CD4-positive, alpha-beta T cell treated with Interleukin-17A for 4 hours (primary cell): ENCODE data around the gene NSG1.

Experiments used
- DNase-seq: peaks from one replicate; pipeline ENCODE4 v3.0.0-alpha.2; 2020; ENCODE audit warnings: mixed read lengths

Gene NSG1, protein sequence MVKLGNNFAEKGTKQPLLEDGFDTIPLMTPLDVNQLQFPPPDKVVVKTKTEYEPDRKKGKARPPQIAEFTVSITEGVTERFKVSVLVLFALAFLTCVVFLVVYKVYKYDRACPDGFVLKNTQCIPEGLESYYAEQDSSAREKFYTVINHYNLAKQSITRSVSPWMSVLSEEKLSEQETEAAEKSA

DNA sequence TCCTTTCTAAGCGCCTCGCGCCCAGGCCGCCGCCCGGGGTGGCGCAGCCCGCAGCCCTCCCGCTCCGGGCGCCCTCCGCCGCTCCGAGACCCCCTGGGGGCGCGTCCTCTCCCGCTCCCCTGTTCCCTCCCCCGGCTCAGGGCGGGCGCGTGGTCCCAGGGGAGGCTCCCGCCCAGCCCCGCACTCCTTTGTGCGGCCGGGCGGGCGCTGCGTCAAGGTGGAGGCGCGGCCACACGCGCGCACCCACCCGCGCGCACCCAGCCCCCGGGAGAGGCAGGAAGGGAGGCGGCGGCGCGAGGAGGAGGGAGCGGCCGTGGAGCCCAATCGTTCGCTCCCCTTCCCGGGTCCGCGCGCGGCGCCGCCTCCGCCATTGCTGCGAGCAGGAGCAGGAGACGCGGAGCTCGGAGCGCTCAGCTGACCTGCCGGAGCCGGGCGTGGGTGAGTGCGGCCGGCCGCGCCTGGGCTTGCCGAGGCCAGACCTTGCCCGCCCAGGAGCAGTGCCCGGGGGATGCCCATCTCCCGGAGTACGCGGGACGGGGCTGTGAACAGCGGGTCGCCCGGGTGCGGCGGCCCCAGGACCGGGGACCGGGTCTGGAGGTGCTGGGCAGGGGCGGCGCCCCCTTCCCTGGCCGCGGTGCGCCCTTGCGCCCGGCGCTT lies at the start of gene NSG1:
Gene NSG1, plus strand, starts transcription at position 367 of the 657 bp plus-strand sequence. CDS start 528 bp downstream, outside the sequence.
- DNase-seq: peak; percentile 69

DNA sequence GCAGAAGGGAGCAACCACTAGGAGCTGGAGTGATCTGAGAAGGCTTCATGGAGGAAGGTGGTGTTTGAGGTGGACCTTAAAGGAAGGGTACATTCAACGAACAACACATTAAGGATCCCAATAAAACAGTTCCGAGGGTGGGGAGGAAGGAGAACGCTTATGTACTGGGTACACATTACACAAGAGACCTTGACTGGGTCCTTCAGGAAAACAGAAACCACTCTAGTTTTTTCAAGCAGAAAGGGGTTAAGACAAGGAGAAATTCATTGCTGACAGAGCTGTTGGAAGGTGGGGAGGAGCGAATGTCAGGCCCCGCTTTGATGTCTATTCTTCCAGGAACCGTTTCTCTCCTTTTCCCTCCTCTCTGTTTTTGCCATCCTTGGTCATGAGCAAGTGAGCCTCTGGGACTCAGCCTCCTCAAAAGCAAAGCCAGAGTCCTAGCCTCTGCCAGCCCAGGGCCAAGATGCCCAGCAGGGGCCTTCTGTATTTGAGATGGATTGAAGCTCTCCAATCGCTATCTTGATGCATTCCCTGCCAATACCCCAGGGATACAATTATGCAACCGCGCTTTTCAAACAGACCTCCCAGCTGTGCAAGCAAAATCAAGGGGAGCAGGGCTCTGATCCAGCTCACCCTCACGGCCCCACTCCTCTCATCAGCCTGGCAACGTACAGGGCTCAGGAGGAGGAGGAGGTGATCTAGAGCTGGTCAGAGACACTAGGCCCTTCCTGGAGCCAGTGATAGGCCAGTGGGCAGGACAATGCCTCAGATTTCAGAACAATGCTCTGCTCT lies 48.5 kb upstream of the NSG1 start:
- no peak for DNase-seq

DNA sequence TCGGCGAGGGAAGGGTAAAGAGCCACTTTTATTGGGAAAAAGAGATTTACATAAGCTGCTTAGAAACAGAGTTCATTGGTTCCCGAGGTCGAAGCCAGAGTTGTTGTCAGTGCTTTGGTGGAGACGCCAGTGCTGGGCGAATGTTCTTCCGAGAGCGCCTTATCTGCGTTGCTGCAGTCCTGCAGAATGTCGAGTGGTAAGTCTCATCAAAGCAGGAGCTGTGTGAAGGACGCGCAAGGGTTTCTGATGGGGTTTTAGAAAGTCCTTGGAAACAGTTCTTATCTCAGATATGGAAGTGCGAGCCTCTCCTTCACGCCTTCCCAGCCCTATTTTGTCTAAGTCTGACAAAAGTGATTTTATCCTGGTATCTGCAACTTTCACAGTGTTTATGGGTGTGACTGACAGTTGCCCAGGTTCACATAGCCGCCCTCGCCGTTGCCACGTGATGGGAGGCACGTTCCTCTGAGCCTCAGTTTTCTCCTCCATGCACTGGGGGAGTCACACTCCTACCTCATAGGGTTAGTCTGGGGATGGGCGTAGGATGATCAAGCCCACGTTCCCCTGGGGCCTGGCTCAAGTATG lies 47.3 kb upstream of the NSG1 start:
- no peak for DNase-seq

DNA sequence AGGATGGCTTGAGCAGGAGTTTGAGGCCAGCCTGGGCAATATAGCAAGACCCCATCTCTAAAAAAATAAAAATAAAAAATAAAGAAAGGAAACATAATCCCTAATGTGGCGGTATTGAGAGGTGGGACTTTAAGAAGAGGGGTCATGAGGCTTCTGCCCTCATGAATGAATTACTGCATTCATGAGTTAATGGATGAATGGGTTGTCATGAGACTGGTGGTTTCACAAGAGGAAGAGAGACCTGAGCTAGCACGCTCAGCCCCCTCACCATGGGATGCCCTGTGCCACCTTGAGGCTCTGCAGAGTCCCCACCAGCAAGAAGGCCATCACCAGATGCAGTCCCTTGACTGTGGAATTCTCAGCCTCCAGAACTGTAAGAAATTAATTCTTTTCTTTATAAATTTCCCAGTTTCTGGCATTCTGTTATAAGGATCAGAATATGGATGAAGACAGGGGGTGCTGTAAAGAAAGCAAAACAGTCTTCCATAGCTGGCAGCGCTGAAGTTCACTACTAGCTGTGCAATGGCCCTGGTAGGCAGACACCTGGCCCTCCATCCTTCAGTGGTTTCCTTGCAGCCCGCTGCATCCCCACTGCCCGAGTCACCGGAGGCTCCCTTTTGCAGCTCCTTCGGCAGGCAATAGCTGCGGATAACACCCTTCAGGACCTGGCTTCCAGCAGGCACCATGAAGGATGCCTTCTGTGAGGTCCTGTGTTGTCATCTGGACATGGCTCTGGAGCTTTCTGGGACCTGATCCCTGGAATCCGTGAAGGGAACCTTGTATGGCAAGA lies 44.8 kb upstream of the NSG1 start:
- DNase-seq: no peak

DNA sequence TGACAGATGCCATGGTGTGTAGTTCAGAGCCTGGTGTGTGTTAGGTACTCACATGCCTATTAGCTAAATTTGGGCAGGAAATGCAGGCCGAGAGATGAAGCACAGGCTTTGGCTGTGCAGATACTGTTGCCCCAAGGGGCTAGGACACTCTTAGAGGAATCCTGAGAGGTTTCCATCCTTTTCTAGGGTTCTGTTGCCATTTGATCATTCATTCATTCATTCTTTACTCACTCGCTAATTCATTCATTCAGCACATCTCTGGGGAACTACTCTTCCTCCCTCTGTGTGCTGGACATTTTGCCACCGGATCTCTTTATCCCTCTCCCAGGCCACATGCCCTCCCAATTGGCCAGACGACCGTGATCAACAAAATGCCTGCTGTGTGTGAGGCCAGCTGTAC lies 43.9 kb upstream of the NSG1 start:
- DNase-seq: no peak

DNA sequence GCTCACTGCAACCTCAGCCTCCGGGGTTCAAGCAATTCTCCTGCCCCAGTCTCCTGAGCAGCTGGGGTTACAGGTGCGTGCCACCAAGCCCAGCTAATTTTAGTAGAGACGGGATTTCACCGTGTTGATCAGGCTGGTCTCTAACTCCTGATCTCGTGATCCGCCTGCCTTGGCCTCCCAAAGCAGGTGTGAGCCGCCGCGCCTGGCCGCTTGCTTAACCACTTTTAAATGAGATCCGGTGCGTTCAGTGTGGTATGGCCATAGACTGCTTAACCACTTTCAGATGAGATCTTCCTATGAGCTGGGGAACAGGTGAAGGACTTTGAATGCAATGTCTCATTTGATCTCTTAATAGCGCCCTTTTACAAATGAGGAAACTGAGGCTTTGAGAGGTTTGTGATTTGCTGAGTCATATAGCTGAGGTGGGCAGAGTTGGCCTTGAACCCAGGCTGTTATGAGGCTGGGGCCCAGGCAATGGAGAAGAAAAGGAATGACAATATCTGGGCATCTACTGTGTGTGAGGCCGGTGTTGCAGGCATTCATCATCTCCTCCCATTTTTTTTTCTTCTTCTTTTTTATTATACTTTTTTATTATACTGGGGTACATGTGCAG lies 41.9 kb upstream of the NSG1 start:
- no peak for DNase-seq

- DNase-seq: no peak
Observed at GRCh38 chr4:4347585-4347984, 39.3 kb upstream of the NSG1 start.

DNA sequence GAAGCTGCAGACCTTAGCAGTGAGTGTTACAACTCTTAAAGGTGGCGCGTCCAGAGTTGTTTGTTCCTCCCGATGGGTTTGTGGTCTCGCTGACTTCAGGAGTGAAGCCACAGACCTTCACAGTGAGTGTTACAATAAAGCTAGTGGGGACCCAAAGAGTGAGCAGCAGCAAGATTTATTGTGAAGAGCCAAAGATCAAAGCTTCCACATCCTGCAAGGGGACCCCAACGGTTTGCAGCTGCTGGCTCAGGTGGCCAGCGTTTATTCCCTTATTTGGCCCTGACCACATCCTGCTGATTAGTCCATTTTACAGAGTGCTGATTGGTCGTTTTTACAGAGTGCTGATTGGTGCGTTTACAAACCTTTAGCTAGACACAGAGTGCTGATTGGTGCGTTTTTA lies 38.3 kb upstream of the NSG1 start:
- DNase-seq: peak; percentile 49

DNA sequence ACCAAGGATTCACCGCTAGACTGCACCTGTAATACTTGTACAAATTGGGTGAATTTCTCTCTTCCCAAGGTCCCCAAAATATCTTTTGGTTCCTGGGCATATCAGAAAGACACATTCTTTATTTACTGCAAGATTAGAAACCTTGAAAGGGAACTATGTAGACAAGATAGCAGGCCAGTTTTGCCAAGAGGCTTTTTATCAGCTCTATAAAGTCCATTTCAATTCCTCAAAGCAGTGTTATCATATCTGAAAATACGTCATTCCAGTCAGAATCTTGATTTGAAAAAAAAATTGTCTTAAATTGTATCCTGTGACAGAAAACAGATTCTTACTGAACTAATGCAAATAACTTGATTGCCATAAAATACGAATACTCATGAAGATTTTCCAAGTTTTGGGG lies 37.0 kb upstream of the NSG1 start:
- no peak for DNase-seq

DNA sequence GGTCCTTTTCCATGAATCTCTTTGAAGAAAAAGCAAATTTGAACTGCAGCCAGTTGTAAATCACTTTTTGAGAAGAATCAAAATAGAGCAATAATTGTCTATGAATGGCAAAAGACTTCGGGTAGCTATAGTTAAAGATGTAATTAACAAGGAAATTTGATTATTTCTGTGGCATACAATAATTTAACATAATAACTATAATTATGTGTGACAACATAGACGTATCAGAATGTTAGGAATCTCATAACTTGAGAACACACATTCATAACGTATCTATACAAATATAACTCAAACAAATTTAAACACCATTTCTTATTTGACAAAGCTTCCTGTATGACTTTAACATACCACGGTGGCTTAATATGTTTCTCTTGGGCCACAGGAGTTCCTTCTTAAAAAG lies 36.0 kb upstream of the NSG1 start:
- DNase-seq: no peak

GRCh38 chr4:4355302-4355701 lies 31.6 kb upstream of the NSG1 start:
- no peak for DNase-seq

DNA sequence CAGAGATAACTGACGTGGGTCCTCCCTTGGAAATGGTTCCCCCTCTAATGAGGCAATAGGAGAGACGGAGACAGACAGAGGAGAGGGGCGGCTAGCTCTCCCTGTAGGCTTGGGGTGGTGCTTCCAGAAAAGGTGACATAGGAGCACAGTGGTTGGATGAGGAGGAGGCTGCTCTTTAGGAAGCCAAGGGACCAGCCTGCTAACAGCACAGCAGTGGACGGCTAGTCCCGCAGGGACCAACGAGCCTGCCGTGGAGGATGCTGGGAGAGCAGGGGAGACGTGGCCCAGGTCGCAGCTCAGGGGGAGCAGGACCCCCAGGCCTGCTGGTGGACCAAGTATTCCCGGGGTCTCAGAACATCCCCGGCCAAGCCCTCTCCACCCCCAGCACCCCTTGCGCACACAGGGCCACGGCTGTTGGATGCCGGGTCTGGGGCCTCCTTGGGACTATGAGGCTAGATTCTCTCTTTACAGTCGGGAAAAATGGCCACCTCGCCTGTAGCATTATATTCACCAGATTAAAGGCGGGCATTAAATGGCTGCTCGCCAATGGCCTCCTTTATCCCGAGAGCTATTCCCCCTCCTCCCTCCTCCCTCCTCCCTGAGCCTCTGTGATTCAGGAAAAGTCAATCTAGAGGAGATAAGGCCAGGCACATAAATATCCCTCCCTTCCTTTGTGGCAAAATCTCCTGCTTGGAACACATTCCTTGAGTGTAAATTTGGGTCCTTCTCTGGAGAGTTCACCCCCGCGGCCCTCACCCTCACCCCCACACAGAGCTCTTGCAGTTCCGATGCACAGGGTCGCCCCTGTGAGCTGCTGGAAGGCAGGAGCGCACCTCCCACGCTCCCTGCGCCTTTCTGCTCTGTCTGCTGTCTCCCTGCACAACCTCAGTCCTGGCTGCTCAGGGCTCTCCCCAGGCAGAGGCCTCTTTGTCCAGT lies 30.5 kb upstream of the NSG1 start:
- no peak for DNase-seq

DNA sequence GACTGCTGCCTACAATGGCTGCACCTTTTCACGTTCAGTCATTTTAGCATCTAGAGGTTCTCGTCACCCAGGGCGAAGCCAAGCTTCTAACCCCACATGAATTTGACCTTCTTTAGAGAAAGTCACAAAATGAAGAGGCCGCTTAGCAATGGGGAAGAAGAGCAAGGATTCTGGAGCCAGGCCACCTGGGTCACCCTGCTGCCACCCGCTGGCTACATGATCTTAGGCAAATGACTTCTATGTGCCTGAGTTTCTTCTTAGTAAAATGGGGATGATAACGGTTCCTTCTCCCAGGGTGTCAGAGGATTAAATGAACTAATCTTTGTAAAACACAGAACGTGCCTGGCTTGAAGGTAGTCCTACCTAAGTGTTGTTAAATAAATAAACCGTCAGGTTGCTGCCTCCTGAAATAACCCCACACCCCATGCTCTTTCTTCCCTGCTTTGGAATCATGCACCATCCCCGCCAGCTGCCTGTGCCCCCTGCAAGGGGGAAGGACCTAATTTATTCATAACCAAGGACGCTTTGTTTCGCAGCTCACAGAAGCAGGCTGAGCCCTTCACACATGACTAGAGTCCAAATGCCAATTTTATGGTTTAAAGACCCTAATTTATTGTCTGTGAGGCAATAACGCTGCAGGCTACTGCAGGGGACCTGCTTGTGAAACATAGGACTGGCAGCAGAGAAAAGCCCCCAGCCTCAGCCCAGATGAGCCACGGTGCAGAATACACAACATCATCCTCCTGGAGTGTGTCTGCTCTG lies 28.6 kb upstream of the NSG1 start:
- DNase-seq: no peak

- DNase-seq: no peak
Observed at GRCh38 chr4:4361883-4362282, 25.0 kb upstream of the NSG1 start.

DNA sequence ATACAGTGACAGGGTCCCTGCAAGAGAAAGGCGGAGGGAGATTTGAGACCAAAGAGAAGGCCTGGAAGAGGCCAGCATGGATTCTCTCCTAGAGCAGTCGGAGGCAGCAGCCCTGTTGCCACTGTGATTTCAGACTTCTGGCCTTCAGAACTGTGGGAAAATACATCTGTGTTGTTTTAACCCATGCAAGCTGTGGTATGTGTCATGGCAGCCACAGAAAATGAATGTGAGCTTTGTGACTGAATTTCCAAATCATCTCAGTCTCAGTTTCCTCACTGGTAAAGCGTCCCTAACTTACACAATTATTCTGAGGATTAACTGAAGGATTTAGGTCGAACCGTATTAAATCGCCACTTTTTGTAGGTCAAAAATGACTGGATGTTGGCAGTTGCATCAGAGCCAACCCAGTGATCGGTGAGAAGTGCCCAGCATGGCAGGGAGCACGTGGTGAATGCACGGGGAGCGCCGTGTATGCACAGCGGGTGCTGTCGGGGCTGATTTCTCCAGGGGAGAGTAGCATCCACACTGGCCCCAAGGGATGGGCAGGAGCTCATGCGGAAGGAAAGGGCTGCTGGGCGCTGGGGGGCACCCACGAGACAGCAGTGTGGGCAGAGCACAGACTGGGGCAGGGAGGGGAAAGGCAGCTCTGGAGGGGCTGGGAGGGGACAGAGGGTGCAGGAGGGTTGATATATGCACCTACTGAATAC lies 23.8 kb upstream of the NSG1 start:
- no peak for DNase-seq

DNA sequence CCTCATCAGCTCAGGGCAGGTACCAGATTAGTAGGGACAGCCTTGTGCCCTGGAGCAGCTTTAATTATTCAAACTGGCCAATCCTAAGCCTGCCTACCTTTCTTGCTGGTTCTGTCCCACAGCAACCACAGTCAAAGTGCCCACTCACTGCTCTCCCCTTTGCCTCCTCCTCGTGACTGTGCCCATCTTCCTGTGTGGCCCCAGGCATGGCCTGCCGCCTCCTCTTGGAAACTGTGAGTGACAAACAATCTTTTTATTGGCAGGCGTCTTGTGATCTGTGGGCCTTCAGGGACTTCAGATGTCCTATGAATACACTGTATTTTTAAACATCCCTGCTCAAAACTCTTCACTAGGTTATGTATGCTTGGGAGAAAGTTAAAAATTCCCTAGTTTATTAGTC lies 22.8 kb upstream of the NSG1 start:
- DNase-seq: no peak

DNA sequence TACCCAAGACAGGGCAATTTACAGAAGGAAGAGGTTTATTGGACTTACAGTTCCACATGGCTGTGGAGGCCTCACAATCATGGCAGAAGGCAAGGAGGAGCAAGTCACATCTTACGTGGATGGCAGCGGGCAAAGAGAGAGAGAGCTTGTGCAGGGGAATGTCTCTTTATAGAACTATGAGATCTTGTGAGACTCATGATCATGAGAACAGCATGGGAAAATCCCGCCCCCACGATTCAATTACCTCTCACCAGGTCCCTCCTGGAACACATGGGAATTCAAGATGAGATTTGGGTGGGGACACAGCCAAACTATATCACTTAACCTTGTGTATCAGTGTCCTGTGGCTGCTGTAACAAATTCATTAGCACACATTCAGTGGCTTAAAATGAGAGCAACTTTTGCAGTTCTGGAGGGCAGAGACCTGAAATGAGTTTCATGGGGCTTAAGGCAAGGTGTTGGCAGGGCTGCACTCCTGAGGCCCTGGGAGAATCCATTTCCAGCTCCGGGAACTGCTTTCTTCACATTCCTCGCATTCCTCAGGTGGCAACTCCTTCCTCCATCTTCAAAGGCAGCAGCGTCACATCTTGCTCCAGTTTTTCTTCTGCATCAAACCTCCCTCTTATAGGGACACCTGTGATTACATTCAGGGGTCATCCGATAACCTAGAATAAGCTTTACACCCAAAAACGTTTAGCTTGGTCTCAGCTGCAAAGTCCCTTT lies 22.3 kb upstream of the NSG1 start:
- no peak for DNase-seq

DNA sequence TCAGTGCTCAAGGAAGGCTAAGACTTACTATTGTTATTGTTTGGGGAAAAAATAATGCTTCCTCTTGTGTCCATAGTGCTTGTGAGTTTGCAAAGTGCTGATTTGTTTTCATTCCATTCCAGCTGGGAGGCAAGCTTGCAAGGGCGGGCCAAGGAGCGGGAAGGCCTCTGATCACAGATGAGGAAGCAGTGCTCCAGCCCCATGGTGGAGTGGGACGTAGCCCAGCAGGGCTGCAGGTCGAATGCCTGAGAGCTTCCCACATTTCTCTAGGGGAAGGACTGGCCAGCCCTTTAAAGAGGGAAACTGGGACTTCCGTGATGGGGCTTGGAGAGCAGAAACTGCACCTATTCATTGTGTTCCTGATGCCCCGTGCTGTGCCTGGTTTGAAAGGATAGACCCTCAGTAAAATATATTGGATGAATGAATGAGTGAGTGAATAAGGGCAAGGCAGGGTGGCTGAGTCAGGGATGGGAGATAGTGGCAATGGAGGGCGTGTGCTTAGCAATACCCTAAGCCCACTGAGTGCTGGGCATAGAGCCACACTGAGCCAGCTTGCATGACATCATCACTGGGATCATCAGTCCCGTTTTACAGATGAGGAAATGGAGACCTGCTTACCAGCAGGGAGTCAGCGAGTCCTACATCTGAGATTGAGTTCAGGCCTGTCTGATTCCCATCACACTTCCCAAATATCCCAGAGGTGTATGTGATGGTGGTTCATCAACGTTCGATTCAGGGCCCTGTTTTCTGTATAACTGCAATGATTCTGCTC lies 17.9 kb upstream of the NSG1 start:
- no peak for DNase-seq
